Activated T-cell treated with anti-CD3 and anti-CD28 coated beads, Interleukin-2, amount 50 U/mL, for 24 hours (primary cell): Measurements from ENCODE around the gene PDXK.
"Not testable (repeated sequence)": the region's sequence is repeated elsewhere in the genome, so short reads cannot be mapped to it uniquely, and the experiment has no call there.

ENCODE experiments used
- DNase-seq: peaks from one replicate; pipeline ENCODE4 v3.0.0-alpha.2; 2020
- H3K27ac Mint-ChIP-seq: 2 replicates; pipeline ENCODE4 v1.8.0; 2020; ENCODE audit warnings: mild to moderate bottlenecking, mixed read lengths
- H3K27me3 Mint-ChIP-seq: 2 replicates; pipeline ENCODE4 v1.8.0; 2020; ENCODE audit warnings: mixed read lengths
- H3K36me3 Mint-ChIP-seq: 2 replicates; pipeline ENCODE4 v1.8.0; 2020; ENCODE audit warnings: low read depth, mixed read lengths
- H3K4me1 Mint-ChIP-seq: 2 replicates; pipeline ENCODE4 v1.8.0; 2020; ENCODE audit warnings: low read depth, mixed read lengths
- H3K4me3 Mint-ChIP-seq: 2 replicates; pipeline ENCODE4 v1.8.0; 2020; ENCODE audit warnings: mild to moderate bottlenecking, moderate library complexity, mixed read lengths
- H3K9me3 Mint-ChIP-seq: 2 replicates; pipeline ENCODE4 v1.8.0; 2020; ENCODE audit warnings: mixed read lengths

Gene PDXK

DNA sequence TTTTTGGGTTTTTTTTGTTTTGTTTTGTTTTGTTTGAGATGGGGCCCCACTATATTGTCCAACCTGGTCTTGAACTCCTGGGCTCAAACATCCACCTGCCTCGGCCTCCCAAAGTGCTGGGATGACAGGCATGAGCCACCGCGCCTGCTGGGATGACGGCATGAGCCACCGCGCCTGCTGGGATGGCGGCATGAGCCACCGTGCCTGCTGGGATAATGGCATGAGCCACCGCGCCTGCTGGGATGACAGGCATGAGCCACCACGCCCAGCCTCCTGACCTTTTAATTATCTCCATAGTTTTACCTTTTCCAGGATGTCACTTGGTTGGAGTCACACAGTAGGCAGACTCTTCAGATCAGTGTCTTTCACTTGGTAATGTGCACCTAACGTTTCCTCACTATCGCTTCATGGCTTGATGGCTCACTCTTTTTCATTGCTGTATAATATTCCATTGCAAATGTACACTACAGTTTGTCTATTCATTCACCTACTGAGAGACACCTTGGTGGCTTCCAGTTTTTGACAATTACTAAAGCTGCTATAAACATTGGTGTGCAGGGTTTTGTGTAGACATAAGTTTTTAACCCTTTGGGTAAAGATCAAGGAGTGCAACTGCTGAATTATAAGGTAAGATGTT lies 10.1 kb upstream of the PDXK start:
- Mint-ChIP-seq H3K4me3 (no peak overlapping the region), H3K27me3 (no peaks in the 10 kb centered on the region), H3K27ac (no peak overlapping the region), H3K9me3 (no peaks in the 10 kb centered on the region), H3K36me3 (no peaks in the 10 kb centered on the region), H3K4me1 (no peaks in the 10 kb centered on the region)
- DNase-seq, result no peak

DNA sequence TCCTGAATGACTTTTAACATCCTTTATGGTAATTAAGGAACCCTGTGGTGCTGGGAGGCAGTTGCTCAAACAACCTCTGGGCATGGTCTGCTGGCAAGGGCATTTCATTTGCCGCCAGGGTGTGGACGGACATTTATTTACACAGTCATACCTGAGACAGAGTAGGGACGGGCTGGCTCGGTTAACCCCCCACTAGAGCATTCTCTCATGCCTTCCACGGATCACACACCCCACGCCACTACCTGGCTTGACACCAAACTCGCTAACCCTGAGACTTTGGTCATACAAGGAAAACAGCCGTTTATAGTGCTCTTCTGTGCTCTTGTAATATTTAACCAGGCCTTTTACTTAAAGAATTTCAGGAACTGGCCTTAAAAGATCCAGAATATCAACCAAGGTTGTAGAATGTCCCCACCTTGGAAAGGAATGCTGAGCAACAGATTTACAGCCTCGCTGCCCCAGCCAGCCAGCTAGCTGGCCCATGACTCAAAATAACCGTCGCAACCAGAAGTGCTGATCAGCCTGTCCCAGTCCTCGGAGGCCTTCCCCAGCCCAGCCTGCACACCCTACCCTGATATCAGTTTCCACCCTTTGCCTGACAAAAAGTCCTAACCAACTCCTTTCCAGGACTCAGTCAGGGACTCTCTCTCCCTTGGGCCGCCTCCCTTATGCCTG lies 6.5 kb upstream of the PDXK start:
- DNase-seq, result no peak
- Mint-ChIP-seq H3K4me1 (peaks cover 6% of the 10 kb centered on the region), H3K9me3 (no peaks in the 10 kb centered on the region), H3K27ac (no peak overlapping the region), H3K27me3 (no peaks in the 10 kb centered on the region), H3K36me3 (no peaks in the 10 kb centered on the region), H3K4me3 (no peak overlapping the region)

DNA sequence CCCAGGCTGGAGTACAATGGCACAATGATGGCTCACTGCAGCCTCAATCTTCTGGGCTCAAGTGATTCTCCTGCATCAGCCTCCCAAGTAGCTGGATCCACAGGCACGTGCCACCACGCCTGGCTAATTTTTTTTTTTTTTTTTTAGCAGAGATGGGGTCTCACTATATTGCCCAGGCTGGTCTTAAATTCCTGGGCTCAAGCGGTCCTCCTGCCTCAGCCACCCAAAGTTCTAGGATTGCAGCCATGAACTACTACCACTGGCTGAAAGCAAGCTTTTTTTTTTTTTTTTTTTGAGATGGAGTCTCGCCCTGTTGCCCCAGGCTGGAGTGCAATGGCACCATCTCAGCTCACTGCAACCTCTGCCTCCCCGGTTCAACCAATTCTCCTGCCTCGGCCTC lies 5.8 kb upstream of the PDXK start:
- not testable (repeated sequence) for H3K9me3 Mint-ChIP-seq, H3K36me3 Mint-ChIP-seq, H3K27ac Mint-ChIP-seq, H3K27me3 Mint-ChIP-seq, DNase-seq, H3K4me3 Mint-ChIP-seq, H3K4me1 Mint-ChIP-seq

DNA sequence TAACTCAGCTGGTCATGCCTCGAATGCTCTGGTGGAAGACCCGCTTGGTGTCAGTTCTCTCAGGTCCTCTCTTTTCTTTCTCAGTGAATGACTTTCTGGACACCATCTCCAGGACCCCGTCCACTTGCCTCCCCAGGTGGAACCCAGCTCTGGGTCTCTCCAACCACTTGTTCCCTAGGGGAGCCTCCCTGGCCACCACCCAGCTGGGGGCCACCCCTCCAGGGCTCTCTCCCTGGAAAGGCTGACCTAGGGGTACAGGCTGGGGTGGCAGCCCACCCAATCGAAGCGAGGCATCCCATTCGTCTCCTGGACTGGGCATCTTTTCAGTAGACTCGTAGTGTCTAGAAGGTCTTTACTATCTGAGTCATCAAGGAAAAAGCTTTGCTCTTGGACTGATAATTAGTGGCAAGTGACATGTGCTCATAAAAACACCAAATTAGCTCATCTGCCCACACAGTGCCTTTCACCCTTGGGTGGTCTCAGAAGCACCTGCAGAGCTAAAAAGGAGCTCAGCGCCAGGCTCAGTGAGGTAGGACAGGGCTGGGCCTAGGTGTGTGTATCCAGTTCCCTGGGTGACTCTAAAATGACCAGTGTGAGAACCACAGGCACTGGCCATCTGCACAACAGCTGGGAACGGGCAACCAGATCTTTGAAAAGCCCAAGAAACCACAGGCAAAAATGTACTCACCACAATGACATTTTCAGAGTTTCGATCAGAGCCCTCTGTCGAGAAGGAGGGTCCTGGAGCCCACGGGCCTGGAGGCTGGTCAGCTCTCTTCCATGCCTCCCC lies 2.4 kb upstream of the PDXK start:
- peaks cover 22% of the 10 kb centered on the region for H3K4me1 Mint-ChIP-seq
- H3K27me3 Mint-ChIP-seq, result peaks cover 4% of the 10 kb centered on the region
- no peak overlapping the region for H3K4me3 Mint-ChIP-seq
- H3K27ac Mint-ChIP-seq, result no peak overlapping the region
- DNase-seq, result no peak
- H3K9me3 Mint-ChIP-seq, result no peaks in the 10 kb centered on the region
- peaks cover 16% of the 10 kb centered on the region for H3K36me3 Mint-ChIP-seq

DNA sequence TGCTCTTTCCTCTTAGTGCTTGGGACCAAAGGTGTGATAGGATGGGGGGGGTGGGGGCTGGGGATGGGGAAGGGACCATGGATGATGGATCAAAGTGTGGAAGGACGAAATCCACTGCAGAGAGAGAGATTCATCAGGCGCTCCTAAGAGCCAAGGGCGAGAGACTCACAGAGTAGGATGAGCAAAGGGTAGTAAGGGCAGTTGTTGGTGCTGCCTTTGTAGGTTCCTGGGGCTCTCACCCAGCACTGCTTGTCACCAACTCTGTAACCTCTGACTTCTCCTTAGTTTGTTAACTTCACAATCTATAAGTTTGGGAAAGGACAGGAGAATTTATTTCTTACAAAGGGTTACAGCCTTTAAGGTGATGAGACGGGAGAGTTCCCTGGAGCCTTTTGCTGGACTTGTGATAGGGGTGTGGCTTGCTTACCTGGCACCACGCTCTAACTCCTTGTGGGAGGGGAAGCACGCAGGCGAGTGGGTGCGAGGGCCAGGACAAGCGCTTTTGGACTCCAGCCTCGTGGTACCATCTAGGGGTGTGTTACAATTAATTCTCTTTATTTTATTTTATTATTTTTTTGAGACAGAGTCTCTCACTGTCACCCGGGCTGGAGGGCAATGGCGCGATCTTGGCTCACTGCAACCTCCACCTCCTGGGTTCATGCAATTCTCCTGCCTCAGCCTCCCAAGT lies 1.6 kb upstream of the PDXK start:
- DNase-seq, result no peak
- Mint-ChIP-seq H3K27ac (no peak overlapping the region), H3K9me3 (no peaks in the 10 kb centered on the region), H3K4me3 (peak overlapping the region; percentile 74), H3K36me3 (peaks cover 23% of the 10 kb centered on the region), H3K27me3 (peaks cover 4% of the 10 kb centered on the region), H3K4me1 (peaks cover 28% of the 10 kb centered on the region)

DNA sequence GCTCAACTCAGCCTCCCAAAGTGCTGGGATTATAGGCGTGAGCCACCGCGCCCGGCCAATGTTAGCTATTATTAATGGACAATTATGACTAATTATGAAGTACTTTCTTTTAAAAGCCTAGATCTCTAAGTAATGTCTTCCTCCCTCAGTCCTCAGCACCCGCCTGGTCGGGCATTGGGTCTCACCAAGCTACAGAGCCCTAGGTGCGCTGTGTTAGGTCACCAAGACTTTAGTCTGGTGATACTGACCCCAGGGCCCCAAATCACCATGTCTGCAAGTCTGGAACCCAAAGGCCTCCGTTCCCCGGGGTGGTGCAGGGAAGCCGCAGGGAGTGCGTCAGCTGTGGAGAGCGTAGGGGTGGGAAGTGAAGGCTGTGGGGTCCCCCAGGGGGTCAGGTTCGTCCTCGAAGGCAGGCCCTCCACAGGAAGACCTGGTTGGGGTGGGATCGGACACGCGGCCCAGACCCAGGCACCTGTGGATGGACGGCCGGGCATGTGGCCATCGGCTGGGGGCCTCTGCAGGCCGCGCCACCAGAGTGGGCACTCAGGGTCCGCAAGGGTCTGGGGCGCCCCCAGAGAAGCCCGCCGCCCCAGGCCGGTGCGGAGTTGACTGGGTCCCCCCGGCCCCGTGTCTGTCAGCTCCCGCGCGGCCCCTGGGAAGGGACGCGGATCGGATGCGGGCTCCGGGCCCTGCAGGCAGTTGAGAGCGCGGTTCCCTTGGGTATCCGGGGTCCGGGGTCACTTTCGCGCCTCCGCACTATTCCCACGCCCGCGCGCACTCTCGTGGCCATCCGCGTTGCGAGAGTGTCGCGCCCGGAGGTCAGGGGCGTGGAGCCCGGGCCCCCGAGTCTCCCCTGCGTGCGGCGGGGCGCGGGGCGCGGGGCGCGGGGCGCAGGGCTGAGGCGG lies 710 bp upstream of the PDXK start:
- H3K27ac Mint-ChIP-seq, result peak overlapping the region; percentile 82
- H3K4me1 Mint-ChIP-seq, result peaks cover 32% of the 10 kb centered on the region
- peaks cover 29% of the 10 kb centered on the region for H3K36me3 Mint-ChIP-seq
- DNase-seq, result no peak
- peaks cover 4% of the 10 kb centered on the region for H3K27me3 Mint-ChIP-seq
- no peaks in the 10 kb centered on the region for H3K9me3 Mint-ChIP-seq
- H3K4me3 Mint-ChIP-seq, result peak overlapping the region; percentile 74

DNA sequence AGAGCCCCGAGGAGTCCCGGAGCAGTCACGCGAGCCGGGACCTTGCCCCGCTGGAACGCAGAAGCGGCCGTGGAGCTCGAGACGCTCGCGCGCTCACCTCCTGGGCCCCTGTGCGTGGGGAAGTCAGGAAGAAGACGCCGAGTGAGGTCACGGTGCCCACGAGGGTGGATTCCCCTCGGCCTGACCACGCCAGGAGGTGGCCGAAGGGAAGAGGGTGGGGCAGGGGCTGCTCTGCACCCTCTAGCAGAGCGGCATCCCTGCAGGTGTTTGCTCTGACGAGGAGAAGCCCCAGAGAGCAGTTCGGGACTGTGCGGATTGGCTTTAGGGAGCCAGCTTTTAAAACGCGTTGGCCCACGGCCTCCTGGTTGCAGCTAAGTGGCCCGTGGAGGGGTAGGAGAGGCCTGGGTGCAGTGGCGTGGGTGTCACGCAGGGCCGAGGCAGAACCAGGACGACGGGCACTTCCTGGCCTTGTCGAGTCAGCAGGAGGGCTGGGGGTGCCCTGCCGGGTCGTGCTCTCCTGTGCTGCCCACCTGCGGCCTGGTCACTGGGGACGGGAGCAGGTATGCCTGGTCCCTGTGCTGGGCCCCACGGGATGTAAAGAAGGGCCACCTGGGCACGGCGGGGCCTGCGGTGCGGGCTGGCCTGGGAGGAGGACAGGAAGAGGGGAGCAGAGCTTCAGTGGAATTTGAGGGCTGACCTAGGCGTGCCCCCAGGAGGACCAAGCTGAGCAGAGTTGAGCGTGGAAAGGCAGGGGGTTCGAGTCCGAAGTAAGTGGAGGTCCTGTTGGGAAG lies 1.0 kb downstream of the PDXK start:
- H3K27ac Mint-ChIP-seq, result peak overlapping the region; percentile 82
- no peak for DNase-seq

DNA sequence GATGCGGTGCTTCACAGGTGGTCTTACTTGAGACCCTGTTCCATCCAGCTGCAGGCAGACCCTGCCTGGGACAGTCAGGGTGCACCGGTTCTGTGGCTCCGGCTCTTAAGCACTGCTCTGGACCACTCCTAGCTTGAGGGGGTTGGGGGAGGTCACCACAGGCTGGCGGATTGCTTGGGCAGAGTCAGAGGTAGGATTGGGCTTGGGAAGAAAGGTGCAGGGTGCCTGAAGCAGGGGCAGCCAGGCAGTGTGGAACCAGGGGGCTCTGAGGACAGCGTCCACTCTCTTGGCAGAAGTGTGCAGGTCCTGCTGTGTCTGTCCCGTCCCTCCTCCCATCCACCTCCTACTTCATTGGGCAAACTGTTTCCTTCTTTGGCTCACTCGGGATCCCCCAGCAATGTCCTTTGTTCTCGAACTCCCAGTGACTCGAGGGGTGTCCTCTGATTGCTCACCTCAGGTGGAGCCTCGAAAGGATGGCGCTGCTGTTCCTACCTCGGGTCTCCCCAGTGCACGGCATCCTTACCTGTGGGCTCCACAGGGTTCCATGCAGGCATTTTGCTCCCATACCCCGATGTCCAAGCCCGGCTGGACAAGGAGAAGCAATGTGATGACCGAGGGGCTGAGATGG lies 1.7 kb downstream of the PDXK start:
- no peak for DNase-seq
- peaks cover 4% of the 10 kb centered on the region for H3K27me3 Mint-ChIP-seq
- H3K4me1 Mint-ChIP-seq, result peaks cover 44% of the 10 kb centered on the region
- H3K9me3 Mint-ChIP-seq, result no peaks in the 10 kb centered on the region
- peak overlapping the region; percentile 84 for H3K4me3 Mint-ChIP-seq
- peak overlapping the region; percentile 82 for H3K27ac Mint-ChIP-seq
- peaks cover 47% of the 10 kb centered on the region for H3K36me3 Mint-ChIP-seq

More for the DNA sequence above, 1.0 kb downstream of the PDXK start:
- Mint-ChIP-seq H3K9me3 (no peaks in the 10 kb centered on the region), H3K4me1 (peaks cover 38% of the 10 kb centered on the region), H3K4me3 (peak overlapping the region; percentile 84), H3K36me3 (peaks cover 43% of the 10 kb centered on the region), H3K27me3 (peaks cover 4% of the 10 kb centered on the region)

DNA sequence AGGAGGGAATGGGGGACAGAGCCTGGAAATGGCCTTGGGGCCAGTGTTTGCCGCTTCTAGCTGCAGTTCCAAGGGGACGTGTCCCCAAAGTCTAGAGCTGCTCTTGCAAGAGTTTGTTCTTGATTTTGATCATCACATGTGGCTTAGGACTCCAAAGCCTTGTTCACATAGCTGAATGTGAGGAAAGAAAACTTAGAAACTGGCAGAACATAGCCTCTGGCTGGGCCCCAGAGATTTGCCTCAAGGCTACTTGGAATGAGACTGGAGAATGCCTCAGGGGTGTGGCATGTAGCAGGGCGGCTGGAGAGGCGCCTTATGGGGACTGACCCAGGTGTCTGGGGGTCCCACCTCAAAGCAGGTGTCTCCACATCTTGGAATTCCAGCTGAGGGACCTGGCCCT lies 2.3 kb downstream of the PDXK start:
- no peak for DNase-seq
- Mint-ChIP-seq H3K27me3 (peaks cover 4% of the 10 kb centered on the region), H3K27ac (peak overlapping the region; percentile 44), H3K4me1 (peaks cover 47% of the 10 kb centered on the region), H3K36me3 (peaks cover 50% of the 10 kb centered on the region), H3K4me3 (peak overlapping the region; percentile 84), H3K9me3 (no peaks in the 10 kb centered on the region)

DNA sequence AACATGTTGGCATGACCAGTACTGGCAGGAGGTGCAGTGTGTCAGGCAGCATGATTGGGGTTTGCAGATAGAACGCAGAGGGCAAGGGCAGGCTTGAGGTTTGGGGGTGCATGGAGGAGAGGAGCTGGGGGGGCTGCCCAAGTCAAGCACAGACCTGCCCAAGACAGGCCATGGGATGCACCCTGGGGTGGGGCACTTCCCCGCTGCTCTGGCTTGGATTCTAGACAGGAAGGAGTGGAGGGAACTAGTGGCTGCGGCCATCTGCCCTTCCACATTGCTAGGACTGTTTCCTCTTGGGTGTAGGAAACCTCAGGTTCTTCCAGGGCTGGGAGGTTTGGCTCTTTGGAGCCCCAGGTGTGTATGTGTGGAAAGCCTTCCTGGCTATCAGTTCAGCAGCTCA lies 3.0 kb downstream of the PDXK start:
- Mint-ChIP-seq H3K36me3 (peaks cover 53% of the 10 kb centered on the region), H3K27ac (peak overlapping the region; percentile 37), H3K9me3 (no peaks in the 10 kb centered on the region), H3K27me3 (peaks cover 4% of the 10 kb centered on the region), H3K4me1 (peaks cover 46% of the 10 kb centered on the region), H3K4me3 (peak overlapping the region; percentile 4)
- no peak for DNase-seq

DNA sequence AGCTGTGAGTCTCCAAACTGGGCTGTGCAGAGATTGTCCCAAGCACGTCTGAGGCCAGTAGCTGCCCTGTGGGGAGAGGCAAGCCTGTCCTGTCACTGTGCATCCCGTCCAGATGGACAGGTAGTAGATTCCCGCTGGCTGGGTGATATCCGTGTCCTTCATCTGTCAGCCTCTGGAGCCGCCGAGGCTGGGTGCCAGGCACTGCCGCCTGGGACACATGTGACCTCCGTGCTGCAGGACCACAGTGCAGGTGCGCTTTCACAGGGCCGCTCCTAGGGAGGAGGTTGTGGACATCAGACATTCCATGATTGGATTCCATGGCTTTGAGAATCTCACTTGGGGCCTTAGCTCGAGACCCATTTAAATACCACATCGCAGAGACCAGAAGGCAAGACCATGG lies 4.7 kb downstream of the PDXK start:
- no peaks in the 10 kb centered on the region for H3K9me3 Mint-ChIP-seq
- no peak for DNase-seq
- H3K27me3 Mint-ChIP-seq, result no peaks in the 10 kb centered on the region
- peaks cover 55% of the 10 kb centered on the region for H3K36me3 Mint-ChIP-seq
- no peak overlapping the region for H3K4me3 Mint-ChIP-seq
- no peak overlapping the region for H3K27ac Mint-ChIP-seq
- H3K4me1 Mint-ChIP-seq, result peaks cover 60% of the 10 kb centered on the region

DNA sequence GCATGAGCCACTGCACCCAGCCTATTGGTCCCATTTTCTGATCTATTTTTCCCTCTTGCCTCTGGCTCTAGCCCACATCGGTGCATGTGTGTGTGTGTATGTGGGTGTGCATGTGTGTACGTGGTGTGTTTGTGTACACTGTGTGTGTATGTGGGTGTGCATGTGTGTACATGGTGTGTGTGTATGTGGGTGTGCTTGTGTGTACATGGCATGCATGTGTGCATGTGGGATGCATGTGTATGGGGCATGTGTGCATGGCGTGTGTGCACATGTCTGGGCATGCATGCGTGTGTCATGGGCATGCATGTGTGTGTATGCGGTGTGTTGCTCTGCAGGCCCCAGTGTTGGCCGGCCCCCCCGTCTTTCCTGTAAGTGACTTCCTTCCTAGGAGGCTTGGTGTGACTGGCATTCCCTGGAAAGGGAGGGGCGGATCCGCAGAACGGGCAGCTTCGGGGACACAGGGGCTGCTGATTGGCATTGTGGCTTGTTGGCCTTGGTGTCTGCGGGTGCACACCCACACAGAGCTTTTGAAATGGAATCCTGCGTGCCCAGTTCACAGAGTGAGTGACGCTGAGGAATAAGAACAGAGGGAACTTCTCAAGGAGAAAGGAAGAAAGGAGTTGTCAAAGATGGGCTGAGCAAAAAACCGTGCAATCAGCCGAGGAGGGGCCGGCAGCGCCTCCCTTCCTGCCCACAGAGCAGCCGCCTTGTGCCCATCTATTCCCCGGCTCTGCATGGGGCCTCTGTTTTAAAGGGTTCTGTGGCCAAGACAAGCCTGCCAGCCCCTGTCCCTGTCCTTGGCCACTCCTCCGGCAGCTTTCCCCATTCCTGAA lies 8.0 kb downstream of the PDXK start:
- Mint-ChIP-seq H3K4me1 (peaks cover 70% of the 10 kb centered on the region), H3K9me3 (no peaks in the 10 kb centered on the region), H3K27me3 (no peaks in the 10 kb centered on the region), H3K4me3 (peak overlapping the region; percentile 82), H3K27ac (peak overlapping the region; percentile 70), H3K36me3 (peaks cover 50% of the 10 kb centered on the region)
- no peak for DNase-seq
